HCT116 (cell line): ENCODE measurements around the gene ELFN2. TPM values are rescaled to one million over a fixed set of nuclear protein-coding genes. Genes with fewer than 3 reads are reported as not detected.

Source experiments
- ATAC-seq: fragments of 200-7000 bp; cut with Tn5 transposase; 2 replicates; pipeline ENCODE4 v1.9.1; 2020; ENCODE audit warnings: mild to moderate bottlenecking, moderate library complexity
- BruUV-seq: library from RNA; stranded (reverse); fragments of 400-500 nt; replicated peaks from 2 replicates; lab custom pipeline; 2021; lab: Mats Ljungman, UMichigan
- CTCF ChIA-PET: fragments of 300-600 bp; sonication (Branson Sonifier 250); formaldehyde crosslinking; loops from one replicate; lab custom pipeline; 2021; ENCODE audit warnings: antibody characterized with exemption; lab: Charles Lee
- POLR2A ChIA-PET: fragments of 300-600, 350-600 bp; sonication (Branson Sonifier 250); formaldehyde crosslinking; loops from one replicate; lab custom pipeline; 2021; ENCODE audit warnings: antibody characterized with exemption; lab: Charles Lee
- RAD21 ChIA-PET, 2 experiments: fragments of 300-600 bp; sonication (Branson Sonifier 250); formaldehyde crosslinking; loops; one replicate each; lab custom pipeline; 2023; ENCODE audit warnings: low total read pairs in 2 of 2; ENCODE audit not compliant: uncharacterized antibody in 2 of 2, unreplicated experiment in 2 of 2, low non-redundant PET in 1 of 2; lab: Charles Lee
- DNase-seq: peaks from one replicate; pipeline ENCODE4 v3.0.0-alpha.2; 2010; ENCODE audit warnings: low read depth, low spot score
- H2AFZ ChIP-seq: fragments of 200-600 bp; shearing (Covaris generic), sonication (generic); 2 replicates; pipeline ENCODE4 v1.6.1; 2017; ENCODE audit warnings: low read depth, mixed run types, mixed read lengths, antibody characterized with exemption, low read length; ENCODE audit not compliant: poor library complexity, severe bottlenecking
- H3K27ac ChIP-seq: 2 replicates; pipeline ENCODE4 v1.5.1; 2012; ENCODE audit warnings: low read depth, low read length
- H3K27me3 ChIP-seq: fragments of 200-600 bp; sonication (generic); 2 replicates; pipeline ENCODE4 v1.6.1; 2016; ENCODE audit warnings: mixed run types, low read length, mixed read lengths; ENCODE audit not compliant: insufficient read depth
- H3K36me3 ChIP-seq, 2 experiments: fragments of 200-500 bp in 1 of 2; fragments of 200-600 bp in 1 of 2; sonication (Bioruptor generic) in 1 of 2; sonication (generic) in 1 of 2; 2 replicates each; pipeline versions ENCODE4 v1.5.1 to v1.6.1; 2014 to 2016; ENCODE audit warnings: low read length in 2 of 2, inconsistent platforms in 1 of 2, mixed read lengths in 1 of 2, mixed run types in 1 of 2; ENCODE audit not compliant: insufficient read depth in 2 of 2, control insufficient read depth in 1 of 2
- H3K4me1 ChIP-seq, 2 experiments: fragments of 200-600 bp in 1 of 2; sonication (generic) in 1 of 2; 2 replicates each; pipeline versions ENCODE4 v1.5.1 to v1.6.1; 2012 to 2017; ENCODE audit warnings: low read length in 2 of 2, inconsistent platforms in 1 of 2, mild to moderate bottlenecking in 1 of 2, mixed read lengths in 1 of 2, mixed run types in 1 of 2, moderate library complexity in 1 of 2; ENCODE audit not compliant: insufficient read depth in 2 of 2, control insufficient read depth in 1 of 2
- H3K4me2 ChIP-seq: fragments of 200-600 bp; sonication (generic); 2 replicates; pipeline ENCODE4 v1.6.1; 2017; ENCODE audit warnings: mixed run types, low read length, mixed read lengths
- H3K4me3 ChIP-seq, 2 experiments: fragments of 200-600 bp in 1 of 2; sonication (generic) in 1 of 2; replicated peaks in 1 of 2; 2 replicates each; pipeline ENCODE4 v1.5.1; 2011 to 2016; ENCODE audit warnings: low read length in 2 of 2, control low read depth in 1 of 2, low read depth in 1 of 2, mild to moderate bottlenecking in 1 of 2, mixed read lengths in 1 of 2, mixed run types in 1 of 2
- H3K79me2 ChIP-seq: fragments of 200-600 bp; sonication (generic); 2 replicates; pipeline ENCODE4 v1.6.1; 2017; ENCODE audit warnings: mild to moderate bottlenecking, mixed run types, low read length, moderate library complexity, mixed read lengths; ENCODE audit not compliant: insufficient read depth
- H3K9ac ChIP-seq: fragments of 200-600 bp; sonication (generic); 2 replicates; pipeline ENCODE4 v1.6.1; 2016; ENCODE audit warnings: low read length, mixed read lengths
- H3K9me2 ChIP-seq: fragments of 200-600 bp; sonication (generic), shearing (Covaris generic); 2 replicates; pipeline ENCODE4 v1.6.1; 2017; ENCODE audit warnings: mixed run types, mild to moderate bottlenecking, moderate library complexity; ENCODE audit not compliant: insufficient read depth
- H3K9me3 ChIP-seq, 2 experiments: fragments of 200-500 bp in 1 of 2; fragments of 200-600 bp in 1 of 2; sonication (Bioruptor generic) in 1 of 2; sonication (generic) in 1 of 2; 2 replicates each; pipeline ENCODE4 v1.6.1; 2014 to 2017; ENCODE audit warnings: low read length in 2 of 2, mixed read lengths in 2 of 2, inconsistent platforms in 1 of 2, low read depth in 1 of 2, mild to moderate bottlenecking in 1 of 2, mixed run types in 1 of 2, moderate library complexity in 1 of 2; ENCODE audit not compliant: control insufficient read depth in 1 of 2, insufficient read depth in 1 of 2
- H4K20me1 ChIP-seq: fragments of 200-600 bp; sonication (generic), shearing (Covaris generic); 2 replicates; pipeline ENCODE4 v1.6.1; 2017; ENCODE audit warnings: mixed run types, mild to moderate bottlenecking, moderate library complexity; ENCODE audit not compliant: insufficient read depth
- CBX3 ChIP-seq: IDR thresholded peaks from 2 replicates; pipeline ENCODE4 v1.6.1; 2012; ENCODE audit warnings: low read depth
- CTCF ChIP-seq, 3 experiments: fragments of 200-600 bp in 1 of 3; sonication (generic) in 1 of 3; IDR thresholded peaks in 2 of 3; conservative IDR thresholded peaks in 1 of 3; 2 replicates each; pipeline ENCODE4 v1.5.1; 2012 to 2017; ENCODE audit warnings: low read depth in 2 of 3, low read length in 2 of 3, antibody characterized with exemption in 1 of 3, borderline replicate concordance in 1 of 3, control low read depth in 1 of 3, mild to moderate bottlenecking in 1 of 3, mixed read lengths in 1 of 3, mixed run types in 1 of 3, moderate library complexity in 1 of 3; ENCODE audit not compliant: insufficient read depth in 1 of 3
- EGR1 ChIP-seq: IDR thresholded peaks from 2 replicates; pipeline ENCODE4 v1.6.1; 2012; ENCODE audit warnings: low read depth
- ELF1 ChIP-seq: IDR thresholded peaks from 2 replicates; pipeline ENCODE4 v1.6.1; 2012; ENCODE audit warnings: low read depth, borderline replicate concordance
- EZH2 ChIP-seq: fragments of 200-600 bp; sonication (generic); IDR thresholded peaks from 2 replicates; pipeline ENCODE4 v1.6.1; 2017; ENCODE audit warnings: antibody characterized with exemption, mixed run types
- JUND ChIP-seq: IDR thresholded peaks from 2 replicates; pipeline ENCODE4 v1.6.1; 2012
- POLR2A ChIP-seq: IDR thresholded peaks from 2 replicates; pipeline ENCODE4 v1.7.0; 2011; ENCODE audit warnings: borderline replicate concordance; ENCODE audit not compliant: insufficient read depth, insufficient read length; ENCODE audit errors: extremely low read depth
- POLR2AphosphoS5 ChIP-seq: IDR thresholded peaks from 2 replicates; pipeline ENCODE4 v1.6.1; 2011; ENCODE audit warnings: mild to moderate bottlenecking, low read depth, low read length, moderate library complexity
- RAD21 ChIP-seq: IDR thresholded peaks from 2 replicates; pipeline ENCODE4 v1.6.1; 2012; ENCODE audit warnings: low read depth, mild to moderate bottlenecking
- SIN3A ChIP-seq: IDR thresholded peaks from 2 replicates; pipeline ENCODE4 v1.6.1; 2012; ENCODE audit warnings: low read depth
- SRF ChIP-seq: IDR thresholded peaks from 2 replicates; pipeline ENCODE4 v1.6.1; 2012; ENCODE audit warnings: low read depth
- TCF7L2 ChIP-seq: IDR thresholded peaks from 2 replicates; pipeline ENCODE4 v1.7.0; 2011; ENCODE audit warnings: borderline replicate concordance, inconsistent platforms; ENCODE audit not compliant: insufficient read depth, insufficient read length; ENCODE audit errors: extremely low read depth
- YY1 ChIP-seq: IDR thresholded peaks from 2 replicates; pipeline ENCODE4 v1.6.1; 2011; ENCODE audit warnings: low read length, low read depth, moderate library complexity, mild to moderate bottlenecking; ENCODE audit not compliant: insufficient replicate concordance; ENCODE audit errors: extremely low read depth
- ZBTB33 ChIP-seq: IDR thresholded peaks from 2 replicates; pipeline ENCODE4 v1.6.1; 2011; ENCODE audit warnings: mild to moderate bottlenecking, low read length, moderate library complexity; ENCODE audit not compliant: insufficient replicate concordance; ENCODE audit errors: extremely low read depth
- ZNF274 ChIP-seq: fragments of 200-500 bp; sonication (Bioruptor generic); IDR thresholded peaks from 2 replicates; pipeline ENCODE4 v1.6.1; 2014; ENCODE audit warnings: mild to moderate bottlenecking, low read depth, low read length, inconsistent platforms
- intact Hi-C: fragments of 100-400 bp; cut with micrococcal nuclease; formaldehyde crosslinking; loops from 2 replicates; pipeline ENCODE4 v1.10.0; 2022
- total RNA-seq: library from RNA; stranded (reverse); gene quantifications from one replicate; pipeline ENCODE4 v1.2.1, GENCODE V29; 2021; ENCODE audit not compliant: unreplicated experiment
- TF ChIP-seq, protein P1 (sequence below): IDR thresholded peaks from 2 replicates; pipeline ENCODE4 v1.6.1; 2012

Gene ELFN2
- total RNA-seq, 1 experiment from 2014 or later: 45.4 TPM

GRCh38 chr22:37414288-37414687, 13.0 kb downstream of the ELFN2 start:
- Histone ChIP-seq H3K27ac (no peak overlapping the region), H3K4me2 (no peak overlapping the region), H3K36me3 (no peaks in the 10 kb centered on the region; a peak in 1 of 4 replicates), H3K4me3 (no peak overlapping the region), H3K27me3 (no peaks in the 10 kb centered on the region), H4K20me1 (no peaks in the 10 kb centered on the region), H3K9ac (no peak overlapping the region), H3K9me2 (no peaks in the 10 kb centered on the region), H3K79me2 (peaks cover 87% of the 10 kb centered on the region), H3K9me3 (no peaks in the 10 kb centered on the region), H2AFZ (no peak overlapping the region), H3K4me1 (peaks cover 0 to 11% of the 10 kb centered on the region in 2 experiments; a peak in 1 of 4 replicates)
- RAD21 ChIA-PET: no interaction called here
- BruUV-seq: no TSS peak
- DNase-seq: no peak
- POLR2A ChIA-PET: no interaction called here
- intact Hi-C loops: no loop called here
- no peak for TF ChIP-seq ELF1
- no peak for TF ChIP-seq POLR2A
- no peak for TF ChIP-seq ZNF274
- no peak for TF ChIP-seq JUND
- TF ChIP-seq SRF: no peak
- no peak for TF ChIP-seq EZH2
- TF ChIP-seq TCF7L2: no peak
- TF ChIP-seq, protein P1, sequence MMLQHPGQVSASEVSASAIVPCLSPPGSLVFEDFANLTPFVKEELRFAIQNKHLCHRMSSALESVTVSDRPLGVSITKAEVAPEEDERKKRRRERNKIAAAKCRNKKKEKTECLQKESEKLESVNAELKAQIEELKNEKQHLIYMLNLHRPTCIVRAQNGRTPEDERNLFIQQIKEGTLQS: no peak
- TF ChIP-seq CTCF (IDR thresholded peaks at IDR 0.05 in 2 of 3, conservative IDR thresholded peaks at IDR 0.05 in 1 of 3; ENCODE audit: borderline replicate concordance in 1 of 3, insufficient read depth in 1 of 3, low read depth in 2 of 3, low read length in 2 of 3): no peak
- no peak for TF ChIP-seq POLR2AphosphoS5
- TF ChIP-seq YY1: no peak
- no peak for TF ChIP-seq SIN3A
- no peak for TF ChIP-seq CBX3
- TF ChIP-seq RAD21: no peak
- TF ChIP-seq EGR1: no peak
- no peak for TF ChIP-seq ZBTB33
- no peak for ATAC-seq
- CTCF ChIA-PET: no interaction called here
